Endothelial cell of umbilical vein (primary cell): Measurements from ENCODE around the gene EXD3. TPM values are rescaled to one million over a fixed set of nuclear protein-coding genes. Genes with fewer than 3 reads are reported as not detected.

Experiments
- BruUV-seq: library from RNA; stranded (reverse); fragments of 400-500 nt; replicated peaks from 2 replicates; lab custom pipeline; 2021; lab: Mats Ljungman, UMichigan
- CTCF ChIA-PET: fragments of 300-600, 350-600 bp; sonication (Branson Sonifier 250); formaldehyde crosslinking; loops from one replicate; lab custom pipeline; 2021; ENCODE audit warnings: antibody characterized with exemption, inconsistent platforms; lab: Charles Lee
- POLR2A ChIA-PET: fragments of 300-600, 350-600 bp; sonication (Branson Sonifier 250); formaldehyde crosslinking; loops from one replicate; lab custom pipeline; 2021; ENCODE audit warnings: antibody characterized with exemption, inconsistent platforms; lab: Charles Lee
- DNase-seq: peaks from one replicate; pipeline ENCODE4 v3.0.0-alpha.2; 2011; ENCODE audit warnings: low read depth, low spot score
- FAIRE-seq: peaks from 2 replicates; lab custom pipeline; 2011; peaks lifted over from hg19 to GRCh38; lab: Jason Lieb, UNC
- H2AFZ ChIP-seq: 2 replicates; pipeline ENCODE4 v1.6.0; 2012; ENCODE audit warnings: low read depth, low read length, control low read depth, inconsistent platforms
- H3K27ac ChIP-seq: 2 replicates; pipeline ENCODE4 v1.5.1; 2011; ENCODE audit warnings: low read depth, mild to moderate bottlenecking, control low read depth, low read length, moderate library complexity; ENCODE audit not compliant: insufficient read depth
- H3K27me3 ChIP-seq, 2 experiments: 2 replicates each; pipeline versions ENCODE4 v1.6.0 to v1.6.1; 2011; ENCODE audit warnings: low read length in 2 of 2, mixed read lengths in 1 of 2; ENCODE audit not compliant: control insufficient read depth in 2 of 2, insufficient read depth in 2 of 2
- H3K36me3 ChIP-seq, 2 experiments: 2 replicates in 1 of 2; 3 replicates in 1 of 2; pipeline ENCODE4 v1.5.1; 2011; ENCODE audit warnings: low read length in 2 of 2, mild to moderate bottlenecking in 1 of 2, moderate library complexity in 1 of 2; ENCODE audit not compliant: control insufficient read depth in 2 of 2, insufficient read depth in 2 of 2; ENCODE audit errors: extremely low read depth in 1 of 2
- H3K4me1 ChIP-seq: 3 replicates; pipeline ENCODE4 v1.5.1; 2011; ENCODE audit warnings: mild to moderate bottlenecking, low read length; ENCODE audit not compliant: control insufficient read depth, insufficient read depth; ENCODE audit errors: extremely low read depth
- H3K4me2 ChIP-seq: 2 replicates; pipeline ENCODE4 v1.6.1; 2011; ENCODE audit warnings: low read length, control low read depth, mixed read lengths; ENCODE audit not compliant: insufficient read depth
- H3K4me3 ChIP-seq, 3 experiments: fragments of 200-600 bp in 1 of 3; sonication (generic), shearing (Covaris generic) in 1 of 3; replicated peaks in 1 of 3; 2 replicates each; pipeline ENCODE4 v1.5.1; 2011 to 2016; ENCODE audit warnings: control low read depth in 3 of 3, low read length in 3 of 3, mild to moderate bottlenecking in 2 of 3, inconsistent platforms in 1 of 3, low read depth in 1 of 3, moderate library complexity in 1 of 3; ENCODE audit not compliant: insufficient read depth in 1 of 3
- H3K79me2 ChIP-seq: 2 replicates; pipeline ENCODE4 v1.6.0; 2012; ENCODE audit warnings: low read length, inconsistent platforms; ENCODE audit not compliant: control insufficient read depth, insufficient read depth
- H3K9ac ChIP-seq: replicated peaks from 2 replicates; pipeline ENCODE3; 2011; ENCODE audit warnings: low read length, control low read depth; ENCODE audit not compliant: insufficient read depth; ENCODE audit errors: extremely low read depth
- H3K9me1 ChIP-seq: replicated peaks from 3 replicates; pipeline ENCODE4 v1.6.0; 2011; ENCODE audit warnings: mild to moderate bottlenecking, low read length; ENCODE audit not compliant: control insufficient read depth, insufficient read depth; ENCODE audit errors: extremely low read depth
- H3K9me3 ChIP-seq: replicated peaks from 2 replicates; pipeline ENCODE4 v1.5.1; 2012; ENCODE audit warnings: low read length, inconsistent platforms; ENCODE audit not compliant: control insufficient read depth, insufficient read depth
- H4K20me1 ChIP-seq: replicated peaks from 2 replicates; pipeline ENCODE3; 2011; ENCODE audit warnings: mild to moderate bottlenecking, low read length; ENCODE audit not compliant: control insufficient read depth, insufficient read depth; ENCODE audit errors: extremely low read depth
- EZH2 ChIP-seq: IDR thresholded peaks from 2 replicates; pipeline ENCODE4 v1.6.1; 2012; ENCODE audit warnings: borderline replicate concordance, low read depth, mild to moderate bottlenecking, moderate library complexity, low read length, inconsistent platforms; ENCODE audit not compliant: severe bottlenecking
- FOS ChIP-seq: IDR thresholded peaks from 2 replicates; pipeline ENCODE4 v1.6.1; 2011; ENCODE audit warnings: mild to moderate bottlenecking, low read length, moderate library complexity, borderline replicate concordance; ENCODE audit not compliant: insufficient read depth
- GATA2 ChIP-seq: IDR thresholded peaks from 2 replicates; pipeline ENCODE4 v1.7.0; 2011; ENCODE audit warnings: low read depth, mild to moderate bottlenecking, moderate library complexity, mixed read lengths, low read length; ENCODE audit not compliant: insufficient read length, insufficient read depth
- JUN ChIP-seq: IDR thresholded peaks from 2 replicates; pipeline ENCODE4 v1.6.1; 2011; ENCODE audit warnings: borderline replicate concordance, low read depth; ENCODE audit not compliant: insufficient read length, insufficient read depth
- MYC ChIP-seq: IDR thresholded peaks from one replicate; pipeline ENCODE4 v1.6.1; 2011; ENCODE audit warnings: mild to moderate bottlenecking, low read depth, low read length
- POLR2A ChIP-seq: IDR thresholded peaks from 2 replicates; pipeline ENCODE4 v1.6.1; 2012; ENCODE audit warnings: low read depth, mild to moderate bottlenecking, control low read depth, low read length
- POLR2AphosphoS5 ChIP-seq: IDR thresholded peaks from 2 replicates; pipeline ENCODE4 v1.6.1; 2012; ENCODE audit warnings: low read depth, mild to moderate bottlenecking, control low read depth, low read length, moderate library complexity; ENCODE audit not compliant: insufficient read depth
- dilution Hi-C: fragments of 300-500 bp; cut with MboI; formaldehyde crosslinking; loops from one replicate; pipeline ENCODE4 v1.15.0; 2019; ENCODE audit warnings: low sequenced_read_pairs; ENCODE audit not compliant: extremely low pct_ligation_motif_present
- intact Hi-C: fragments of 100-400 bp; cut with micrococcal nuclease; formaldehyde crosslinking; loops from one replicate; pipeline ENCODE4 v1.10.0; 2022
- polyA plus RNA-seq, 4 experiments: library from polyadenylated mRNA; depleted of rRNA in 3 of 4; stranded (reverse) in 3 of 4; unstranded in 1 of 4; fragments of >200 nt; gene quantifications; 2 replicates each; pipeline versions ENCODE4 v1.2.1 to v1.2.3, GENCODE V29; 2011 to 2012; ENCODE audit warnings: missing spikeins in 1 of 4
- total RNA-seq: library from RNA; stranded (reverse); gene quantifications from 2 replicates; pipeline ENCODE4 v1.2.3, GENCODE V29; 2021
- TF ChIP-seq, protein P1 (sequence below): IDR thresholded peaks from 2 replicates; pipeline ENCODE4 v1.6.1; 2011; ENCODE audit not compliant: insufficient read depth, insufficient read length
- TF ChIP-seq, protein P2 (sequence below), 2 donors: IDR thresholded peaks; 1 replicate in 1 of 2; 2 replicates in 1 of 2; pipeline ENCODE4 v1.5.1; 2011; ENCODE audit warnings: low read length in 2 of 2, mild to moderate bottlenecking in 2 of 2, moderate library complexity in 2 of 2, control low read depth in 1 of 2, inconsistent platforms in 1 of 2, low read depth in 1 of 2; ENCODE audit not compliant: insufficient read depth in 1 of 2; ENCODE audit errors: extremely low read depth in 1 of 2

Gene EXD3
- total and polyA plus RNA-seq, 2 donors (not counting 3 experiments of a cell fraction or from before 2014, with no cell fraction given) = 17.7 to 30.3 TPM

DNA sequence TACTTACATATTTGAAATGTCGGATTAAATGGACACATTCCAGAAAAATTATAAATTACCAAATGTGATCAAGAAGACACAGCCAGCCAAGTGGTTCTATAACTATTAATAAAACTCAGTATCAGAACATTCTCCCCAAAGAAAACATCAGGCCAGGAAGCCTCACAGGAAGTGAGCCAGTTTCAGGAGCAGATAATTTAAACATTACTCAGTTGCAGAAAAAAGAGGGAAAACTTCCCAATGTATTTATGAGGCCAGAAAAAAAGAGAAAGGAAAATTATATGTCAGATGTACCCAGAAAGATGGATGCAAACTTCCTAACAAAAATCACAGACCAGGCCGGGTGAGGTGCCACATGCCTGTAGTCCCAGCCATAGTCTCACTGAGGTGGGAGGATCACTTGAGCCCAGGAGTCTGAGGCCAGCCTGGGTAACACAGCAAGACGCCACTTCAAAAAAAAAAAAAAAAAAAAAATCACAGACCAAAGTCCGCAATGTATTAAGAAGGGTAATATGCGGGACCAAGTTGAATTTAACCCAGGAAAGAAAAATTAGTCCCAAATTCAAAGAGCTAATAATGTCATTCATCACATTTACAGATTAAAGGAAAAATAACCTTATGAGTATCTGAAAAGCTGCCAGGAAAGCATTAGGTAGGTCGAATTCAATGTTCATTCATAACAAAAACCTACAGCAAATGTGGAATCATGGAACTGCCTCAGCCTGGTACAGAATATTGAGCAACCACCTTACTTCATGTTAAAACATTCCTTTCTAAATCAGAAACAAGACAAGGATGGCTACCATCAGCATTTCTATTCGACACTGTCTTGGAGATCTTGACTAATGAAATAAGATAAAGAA lies 83.7 kb downstream of the EXD3 start:
- peak overlapping the region; percentile 94 for H3K27ac ChIP-seq
- peak overlapping the region; percentile 68 for H3K9ac ChIP-seq
- dilution Hi-C loops (no loop called here), intact Hi-C loops (loop anchor here (1.0 to 10.0 kb wide), 3 partner anchors 15 to 716 kb away; no protein-coding TSS in a partner anchor)
- H3K4me3 ChIP-seq = peak overlapping the region in 1 of 3 experiments; percentile 56
- TF ChIP-seq, protein P1, sequence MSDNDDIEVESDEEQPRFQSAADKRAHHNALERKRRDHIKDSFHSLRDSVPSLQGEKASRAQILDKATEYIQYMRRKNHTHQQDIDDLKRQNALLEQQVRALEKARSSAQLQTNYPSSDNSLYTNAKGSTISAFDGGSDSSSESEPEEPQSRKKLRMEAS = no peak
- TF ChIP-seq EZH2 = no peak
- TF ChIP-seq GATA2 = peak; percentile 41
- peak; percentile 42 for TF ChIP-seq JUN
- TF ChIP-seq, protein P2, sequence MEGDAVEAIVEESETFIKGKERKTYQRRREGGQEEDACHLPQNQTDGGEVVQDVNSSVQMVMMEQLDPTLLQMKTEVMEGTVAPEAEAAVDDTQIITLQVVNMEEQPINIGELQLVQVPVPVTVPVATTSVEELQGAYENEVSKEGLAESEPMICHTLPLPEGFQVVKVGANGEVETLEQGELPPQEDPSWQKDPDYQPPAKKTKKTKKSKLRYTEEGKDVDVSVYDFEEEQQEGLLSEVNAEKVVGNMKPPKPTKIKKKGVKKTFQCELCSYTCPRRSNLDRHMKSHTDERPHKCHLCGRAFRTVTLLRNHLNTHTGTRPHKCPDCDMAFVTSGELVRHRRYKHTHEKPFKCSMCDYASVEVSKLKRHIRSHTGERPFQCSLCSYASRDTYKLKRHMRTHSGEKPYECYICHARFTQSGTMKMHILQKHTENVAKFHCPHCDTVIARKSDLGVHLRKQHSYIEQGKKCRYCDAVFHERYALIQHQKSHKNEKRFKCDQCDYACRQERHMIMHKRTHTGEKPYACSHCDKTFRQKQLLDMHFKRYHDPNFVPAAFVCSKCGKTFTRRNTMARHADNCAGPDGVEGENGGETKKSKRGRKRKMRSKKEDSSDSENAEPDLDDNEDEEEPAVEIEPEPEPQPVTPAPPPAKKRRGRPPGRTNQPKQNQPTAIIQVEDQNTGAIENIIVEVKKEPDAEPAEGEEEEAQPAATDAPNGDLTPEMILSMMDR (IDR thresholded peaks at IDR 0.05; ENCODE audit: extremely low read depth in 1 of 2, insufficient read depth in 1 of 2, low read depth in 1 of 2, low read length in 2 of 2) = no peak
- TF ChIP-seq POLR2AphosphoS5 = peak; percentile 66
- TF ChIP-seq FOS = peak; percentile 70
- TF ChIP-seq POLR2A = no peak
- TF ChIP-seq MYC = no peak
- no peaks in the 10 kb centered on the region for H3K27me3 ChIP-seq
- DNase-seq = peak; percentile 81
- POLR2A ChIA-PET = interaction anchor here (0.7 to 0.9 kb wide), 2 partner anchors 15 to 19 kb away, joined by 3 to 6 read pairs; no protein-coding TSS in a partner anchor
- no peaks in the 10 kb centered on the region for H3K79me2 ChIP-seq
- FAIRE-seq = peak; percentile 80
- H2AFZ ChIP-seq = peak overlapping the region; percentile 63
- H4K20me1 ChIP-seq = no peaks in the 10 kb centered on the region
- no TSS peak for BruUV-seq
- H3K4me2 ChIP-seq = peak overlapping the region; percentile 93
- peaks cover 26% of the 10 kb centered on the region for H3K4me1 ChIP-seq
- CTCF ChIA-PET = interaction anchor here (0.7 kb wide), 1 partner anchor 20 kb away, joined by 3 read pairs; no protein-coding TSS in a partner anchor
- H3K9me1 ChIP-seq = no peaks in the 10 kb centered on the region
- H3K36me3 ChIP-seq = no peaks in the 10 kb centered on the region
- H3K9me3 ChIP-seq = no peaks in the 10 kb centered on the region
